HCT116 (cell line): ENCODE measurements around the gene SLMAP. TPM values are rescaled to one million over a fixed set of nuclear protein-coding genes. Genes with fewer than 3 reads are reported as not detected.

Experiments
- ATAC-seq: fragments of 200-7000 bp; cut with Tn5 transposase; 2 replicates; pipeline ENCODE4 v1.9.1; 2020; ENCODE audit warnings: mild to moderate bottlenecking, moderate library complexity
- BruUV-seq: library from RNA; stranded (reverse); fragments of 400-500 nt; replicated peaks from 2 replicates; lab custom pipeline; 2021; lab: Mats Ljungman, UMichigan
- CTCF ChIA-PET: fragments of 300-600 bp; sonication (Branson Sonifier 250); formaldehyde crosslinking; loops from one replicate; lab custom pipeline; 2021; ENCODE audit warnings: antibody characterized with exemption; lab: Charles Lee
- POLR2A ChIA-PET: fragments of 300-600, 350-600 bp; sonication (Branson Sonifier 250); formaldehyde crosslinking; loops from one replicate; lab custom pipeline; 2021; ENCODE audit warnings: antibody characterized with exemption; lab: Charles Lee
- RAD21 ChIA-PET, 2 experiments: fragments of 300-600 bp; sonication (Branson Sonifier 250); formaldehyde crosslinking; loops; one replicate each; lab custom pipeline; 2023; ENCODE audit warnings: low total read pairs in 2 of 2; ENCODE audit not compliant: uncharacterized antibody in 2 of 2, unreplicated experiment in 2 of 2, low non-redundant PET in 1 of 2; lab: Charles Lee
- DNase-seq: peaks from one replicate; pipeline ENCODE4 v3.0.0-alpha.2; 2010; ENCODE audit warnings: low read depth, low spot score
- H2AFZ ChIP-seq: fragments of 200-600 bp; shearing (Covaris generic), sonication (generic); 2 replicates; pipeline ENCODE4 v1.6.1; 2017; ENCODE audit warnings: low read depth, mixed run types, mixed read lengths, antibody characterized with exemption, low read length; ENCODE audit not compliant: poor library complexity, severe bottlenecking
- H3K27ac ChIP-seq: 2 replicates; pipeline ENCODE4 v1.5.1; 2012; ENCODE audit warnings: low read depth, low read length
- H3K27me3 ChIP-seq: fragments of 200-600 bp; sonication (generic); 2 replicates; pipeline ENCODE4 v1.6.1; 2016; ENCODE audit warnings: mixed run types, low read length, mixed read lengths; ENCODE audit not compliant: insufficient read depth
- H3K36me3 ChIP-seq, 2 experiments: fragments of 200-500 bp in 1 of 2; fragments of 200-600 bp in 1 of 2; sonication (Bioruptor generic) in 1 of 2; sonication (generic) in 1 of 2; 2 replicates each; pipeline versions ENCODE4 v1.5.1 to v1.6.1; 2014 to 2016; ENCODE audit warnings: low read length in 2 of 2, inconsistent platforms in 1 of 2, mixed read lengths in 1 of 2, mixed run types in 1 of 2; ENCODE audit not compliant: insufficient read depth in 2 of 2, control insufficient read depth in 1 of 2
- H3K4me1 ChIP-seq, 2 experiments: fragments of 200-600 bp in 1 of 2; sonication (generic) in 1 of 2; 2 replicates each; pipeline versions ENCODE4 v1.5.1 to v1.6.1; 2012 to 2017; ENCODE audit warnings: low read length in 2 of 2, inconsistent platforms in 1 of 2, mild to moderate bottlenecking in 1 of 2, mixed read lengths in 1 of 2, mixed run types in 1 of 2, moderate library complexity in 1 of 2; ENCODE audit not compliant: insufficient read depth in 2 of 2, control insufficient read depth in 1 of 2
- H3K4me2 ChIP-seq: fragments of 200-600 bp; sonication (generic); 2 replicates; pipeline ENCODE4 v1.6.1; 2017; ENCODE audit warnings: mixed run types, low read length, mixed read lengths
- H3K4me3 ChIP-seq, 2 experiments: fragments of 200-600 bp in 1 of 2; sonication (generic) in 1 of 2; replicated peaks in 1 of 2; 2 replicates each; pipeline ENCODE4 v1.5.1; 2011 to 2016; ENCODE audit warnings: low read length in 2 of 2, control low read depth in 1 of 2, low read depth in 1 of 2, mild to moderate bottlenecking in 1 of 2, mixed read lengths in 1 of 2, mixed run types in 1 of 2
- H3K79me2 ChIP-seq: fragments of 200-600 bp; sonication (generic); 2 replicates; pipeline ENCODE4 v1.6.1; 2017; ENCODE audit warnings: mild to moderate bottlenecking, mixed run types, low read length, moderate library complexity, mixed read lengths; ENCODE audit not compliant: insufficient read depth
- H3K9ac ChIP-seq: fragments of 200-600 bp; sonication (generic); 2 replicates; pipeline ENCODE4 v1.6.1; 2016; ENCODE audit warnings: low read length, mixed read lengths
- H3K9me2 ChIP-seq: fragments of 200-600 bp; sonication (generic), shearing (Covaris generic); 2 replicates; pipeline ENCODE4 v1.6.1; 2017; ENCODE audit warnings: mixed run types, mild to moderate bottlenecking, moderate library complexity; ENCODE audit not compliant: insufficient read depth
- H3K9me3 ChIP-seq, 2 experiments: fragments of 200-500 bp in 1 of 2; fragments of 200-600 bp in 1 of 2; sonication (Bioruptor generic) in 1 of 2; sonication (generic) in 1 of 2; 2 replicates each; pipeline ENCODE4 v1.6.1; 2014 to 2017; ENCODE audit warnings: low read length in 2 of 2, mixed read lengths in 2 of 2, inconsistent platforms in 1 of 2, low read depth in 1 of 2, mild to moderate bottlenecking in 1 of 2, mixed run types in 1 of 2, moderate library complexity in 1 of 2; ENCODE audit not compliant: control insufficient read depth in 1 of 2, insufficient read depth in 1 of 2
- H4K20me1 ChIP-seq: fragments of 200-600 bp; sonication (generic), shearing (Covaris generic); 2 replicates; pipeline ENCODE4 v1.6.1; 2017; ENCODE audit warnings: mixed run types, mild to moderate bottlenecking, moderate library complexity; ENCODE audit not compliant: insufficient read depth
- CBX3 ChIP-seq: IDR thresholded peaks from 2 replicates; pipeline ENCODE4 v1.6.1; 2012; ENCODE audit warnings: low read depth
- EGR1 ChIP-seq: IDR thresholded peaks from 2 replicates; pipeline ENCODE4 v1.6.1; 2012; ENCODE audit warnings: low read depth
- FOSL1 ChIP-seq: IDR thresholded peaks from 2 replicates; pipeline ENCODE4 v1.6.1; 2012; ENCODE audit warnings: low read depth
- MAX ChIP-seq: IDR thresholded peaks from 2 replicates; pipeline ENCODE4 v1.6.1; 2012
- SP1 ChIP-seq: IDR thresholded peaks from 2 replicates; pipeline ENCODE4 v1.6.1; 2012; ENCODE audit warnings: low read depth
- ZNF274 ChIP-seq: fragments of 200-500 bp; sonication (Bioruptor generic); IDR thresholded peaks from 2 replicates; pipeline ENCODE4 v1.6.1; 2014; ENCODE audit warnings: mild to moderate bottlenecking, low read depth, low read length, inconsistent platforms
- intact Hi-C: fragments of 100-400 bp; cut with micrococcal nuclease; formaldehyde crosslinking; loops from 2 replicates; pipeline ENCODE4 v1.10.0; 2022
- total RNA-seq: library from RNA; stranded (reverse); gene quantifications from one replicate; pipeline ENCODE4 v1.2.1, GENCODE V29; 2021; ENCODE audit not compliant: unreplicated experiment
- TF ChIP-seq, protein P1 (sequence below): IDR thresholded peaks from 2 replicates; pipeline ENCODE4 v1.6.1; 2012; ENCODE audit warnings: low read depth

Gene SLMAP
- total RNA-seq, 1 experiment from 2014 or later, result 81.0 TPM

DNA sequence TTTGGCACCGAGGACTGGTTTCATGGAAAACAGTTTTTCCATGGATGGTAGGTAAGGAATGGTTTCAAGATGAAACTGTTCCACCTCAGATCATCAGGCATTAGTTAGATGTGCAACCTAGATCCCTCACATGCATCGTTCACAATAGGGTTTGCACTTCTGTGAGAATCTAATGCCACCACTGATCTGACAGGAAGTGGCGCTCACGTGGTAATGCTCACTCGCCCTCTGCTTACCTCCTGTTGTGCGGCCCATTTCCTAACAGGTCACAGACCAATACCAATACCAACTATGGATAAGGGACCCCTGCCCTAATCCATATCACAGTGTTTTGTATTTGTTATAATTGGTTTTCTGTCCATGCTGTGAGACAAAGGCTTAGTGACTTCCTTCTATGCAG is 58.9 kb downstream of the SLMAP start:
- no peaks in the 10 kb centered on the region for H3K27me3 ChIP-seq
- RAD21 ChIA-PET, result no interaction called here

More for the DNA sequence above, 58.9 kb downstream of the SLMAP start:
- peaks cover 97% of the 10 kb centered on the region for H3K79me2 ChIP-seq
- DNase-seq (no peak), ATAC-seq (no peak)
- H3K9me2 ChIP-seq, result no peaks in the 10 kb centered on the region
- CTCF ChIA-PET, result no interaction called here
- H3K4me1 ChIP-seq, result peaks cover 5 to 15% of the 10 kb centered on the region in 2 experiments; a peak in 3 of 4 replicates
- no peak overlapping the region for H2AFZ ChIP-seq
- BruUV-seq, result no TSS peak
- no peak overlapping the region for H3K4me3 ChIP-seq
- H3K9me3 ChIP-seq, result peaks cover 0 to 9% of the 10 kb centered on the region in 2 experiments; a peak in 2 of 4 replicates
- intact Hi-C loops, result no loop called here
- POLR2A ChIA-PET, result no interaction called here
- no peak overlapping the region for H3K27ac ChIP-seq
- H3K4me2 ChIP-seq, result no peak overlapping the region
- H4K20me1 ChIP-seq, result peaks cover 6% of the 10 kb centered on the region; the same call in 1 of the 2 replicates
- no peak for TF ChIP-seq EGR1
- TF ChIP-seq CBX3, result no peak
- no peak for TF ChIP-seq MAX
- no peak for TF ChIP-seq FOSL1
- no peak for TF ChIP-seq SP1
- TF ChIP-seq, protein P1, sequence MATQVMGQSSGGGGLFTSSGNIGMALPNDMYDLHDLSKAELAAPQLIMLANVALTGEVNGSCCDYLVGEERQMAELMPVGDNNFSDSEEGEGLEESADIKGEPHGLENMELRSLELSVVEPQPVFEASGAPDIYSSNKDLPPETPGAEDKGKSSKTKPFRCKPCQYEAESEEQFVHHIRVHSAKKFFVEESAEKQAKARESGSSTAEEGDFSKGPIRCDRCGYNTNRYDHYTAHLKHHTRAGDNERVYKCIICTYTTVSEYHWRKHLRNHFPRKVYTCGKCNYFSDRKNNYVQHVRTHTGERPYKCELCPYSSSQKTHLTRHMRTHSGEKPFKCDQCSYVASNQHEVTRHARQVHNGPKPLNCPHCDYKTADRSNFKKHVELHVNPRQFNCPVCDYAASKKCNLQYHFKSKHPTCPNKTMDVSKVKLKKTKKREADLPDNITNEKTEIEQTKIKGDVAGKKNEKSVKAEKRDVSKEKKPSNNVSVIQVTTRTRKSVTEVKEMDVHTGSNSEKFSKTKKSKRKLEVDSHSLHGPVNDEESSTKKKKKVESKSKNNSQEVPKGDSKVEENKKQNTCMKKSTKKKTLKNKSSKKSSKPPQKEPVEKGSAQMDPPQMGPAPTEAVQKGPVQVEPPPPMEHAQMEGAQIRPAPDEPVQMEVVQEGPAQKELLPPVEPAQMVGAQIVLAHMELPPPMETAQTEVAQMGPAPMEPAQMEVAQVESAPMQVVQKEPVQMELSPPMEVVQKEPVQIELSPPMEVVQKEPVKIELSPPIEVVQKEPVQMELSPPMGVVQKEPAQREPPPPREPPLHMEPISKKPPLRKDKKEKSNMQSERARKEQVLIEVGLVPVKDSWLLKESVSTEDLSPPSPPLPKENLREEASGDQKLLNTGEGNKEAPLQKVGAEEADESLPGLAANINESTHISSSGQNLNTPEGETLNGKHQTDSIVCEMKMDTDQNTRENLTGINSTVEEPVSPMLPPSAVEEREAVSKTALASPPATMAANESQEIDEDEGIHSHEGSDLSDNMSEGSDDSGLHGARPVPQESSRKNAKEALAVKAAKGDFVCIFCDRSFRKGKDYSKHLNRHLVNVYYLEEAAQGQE, result no peak
- no peak for TF ChIP-seq ZNF274
- no peak overlapping the region for H3K9ac ChIP-seq
- H3K36me3 ChIP-seq, result no peaks in the 10 kb centered on the region
